ENCODE results near the gene MLLT1.
A peak's percentile ranks its signal among the peaks of the same experiment; 100 is the strongest.

Gene MLLT1

DNA sequence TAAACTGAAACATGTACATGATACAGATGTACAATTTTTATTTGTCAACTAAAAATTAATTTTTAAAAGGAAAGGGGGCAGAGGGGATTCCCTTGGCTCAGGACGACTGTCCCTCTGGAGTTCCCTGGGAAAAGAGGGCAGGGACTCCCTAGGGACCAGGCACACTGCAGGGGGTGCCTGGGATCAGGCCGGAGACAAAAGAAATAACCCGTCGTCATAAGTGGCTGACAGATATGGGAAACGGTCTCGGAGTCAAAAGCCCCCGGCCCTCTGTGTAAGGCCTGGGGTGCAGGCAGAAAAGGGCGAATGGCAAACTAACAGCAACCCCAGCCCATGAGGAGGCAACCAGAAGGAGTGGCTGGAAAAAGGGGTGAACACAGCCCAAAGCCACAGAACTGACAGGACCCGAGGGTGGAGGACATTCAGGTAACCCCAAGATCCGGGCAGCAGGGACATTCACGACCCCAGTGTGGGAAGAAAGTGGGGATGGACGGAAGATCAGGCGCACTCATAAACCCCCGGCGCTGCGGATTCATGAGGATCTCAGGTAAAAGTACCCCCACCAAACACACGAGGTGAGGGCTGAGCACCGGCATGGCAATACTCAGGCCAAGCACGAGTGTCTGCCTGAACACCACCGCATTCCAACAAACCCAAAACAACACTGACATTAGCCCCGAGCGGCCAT is 6.7 kb downstream of the MLLT1 start:
- peaks cover 34% of the 10 kb centered on the region for H3K4me1 ChIP-seq (ENCODE audit: insufficient read depth, poor library complexity, severe bottlenecking)
- peaks cover 26% of the 10 kb centered on the region for H3K36me3 ChIP-seq (ENCODE audit: low read depth)
- ATAC-seq (ENCODE audit: low read depth) (no peak), DNase-seq (ENCODE audit: low spot score) (no peak)
- TF ChIP-seq, protein P1, sequence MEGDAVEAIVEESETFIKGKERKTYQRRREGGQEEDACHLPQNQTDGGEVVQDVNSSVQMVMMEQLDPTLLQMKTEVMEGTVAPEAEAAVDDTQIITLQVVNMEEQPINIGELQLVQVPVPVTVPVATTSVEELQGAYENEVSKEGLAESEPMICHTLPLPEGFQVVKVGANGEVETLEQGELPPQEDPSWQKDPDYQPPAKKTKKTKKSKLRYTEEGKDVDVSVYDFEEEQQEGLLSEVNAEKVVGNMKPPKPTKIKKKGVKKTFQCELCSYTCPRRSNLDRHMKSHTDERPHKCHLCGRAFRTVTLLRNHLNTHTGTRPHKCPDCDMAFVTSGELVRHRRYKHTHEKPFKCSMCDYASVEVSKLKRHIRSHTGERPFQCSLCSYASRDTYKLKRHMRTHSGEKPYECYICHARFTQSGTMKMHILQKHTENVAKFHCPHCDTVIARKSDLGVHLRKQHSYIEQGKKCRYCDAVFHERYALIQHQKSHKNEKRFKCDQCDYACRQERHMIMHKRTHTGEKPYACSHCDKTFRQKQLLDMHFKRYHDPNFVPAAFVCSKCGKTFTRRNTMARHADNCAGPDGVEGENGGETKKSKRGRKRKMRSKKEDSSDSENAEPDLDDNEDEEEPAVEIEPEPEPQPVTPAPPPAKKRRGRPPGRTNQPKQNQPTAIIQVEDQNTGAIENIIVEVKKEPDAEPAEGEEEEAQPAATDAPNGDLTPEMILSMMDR (IDR thresholded peaks at IDR 0.05; ENCODE audit: poor library complexity, severe bottlenecking): no peak
- no peak overlapping the region for H3K4me3 ChIP-seq (ENCODE audit: severe bottlenecking)
- H3K9me3 ChIP-seq (ENCODE audit: severe bottlenecking): no peaks in the 10 kb centered on the region
- H3K27ac ChIP-seq (ENCODE audit: poor library complexity, severe bottlenecking): peak overlapping the region; percentile 93
- no peaks in the 10 kb centered on the region for H3K27me3 ChIP-seq (ENCODE audit: insufficient read depth, poor library complexity, severe bottlenecking)

DNA sequence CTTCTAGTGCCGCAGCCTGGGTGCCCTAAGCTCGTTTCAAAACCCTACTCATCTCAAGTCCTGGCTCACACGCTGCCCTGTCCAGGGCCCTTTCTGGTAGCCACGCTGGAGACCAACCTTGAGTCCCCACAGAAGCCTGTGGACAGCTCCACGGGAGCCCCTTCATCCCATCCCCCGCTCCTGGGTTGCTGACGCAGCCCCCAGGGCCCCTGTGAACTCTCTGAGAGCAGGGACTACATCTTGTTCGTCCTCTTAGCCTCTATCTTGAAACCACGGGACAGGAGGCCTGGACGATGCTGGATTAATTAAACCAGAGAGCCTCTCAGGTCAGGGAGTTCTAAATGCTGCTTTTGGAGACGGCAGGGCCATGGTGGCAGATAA is 7.4 kb downstream of the MLLT1 start:
- DNase-seq (ENCODE audit: low spot score) (no peak), ATAC-seq (ENCODE audit: low read depth) (no peak)
- H3K4me1 ChIP-seq (ENCODE audit: insufficient read depth, poor library complexity, severe bottlenecking): peaks cover 34% of the 10 kb centered on the region
- H3K36me3 ChIP-seq (ENCODE audit: low read depth): peaks cover 32% of the 10 kb centered on the region
- H3K9me3 ChIP-seq (ENCODE audit: severe bottlenecking): no peaks in the 10 kb centered on the region
- peak overlapping the region; percentile 93 for H3K27ac ChIP-seq (ENCODE audit: poor library complexity, severe bottlenecking)
- H3K4me3 ChIP-seq (ENCODE audit: severe bottlenecking): no peak overlapping the region
- H3K27me3 ChIP-seq (ENCODE audit: insufficient read depth, poor library complexity, severe bottlenecking): no peaks in the 10 kb centered on the region
- TF ChIP-seq, protein P1 (IDR thresholded peaks at IDR 0.05; ENCODE audit: poor library complexity, severe bottlenecking): no peak

DNA sequence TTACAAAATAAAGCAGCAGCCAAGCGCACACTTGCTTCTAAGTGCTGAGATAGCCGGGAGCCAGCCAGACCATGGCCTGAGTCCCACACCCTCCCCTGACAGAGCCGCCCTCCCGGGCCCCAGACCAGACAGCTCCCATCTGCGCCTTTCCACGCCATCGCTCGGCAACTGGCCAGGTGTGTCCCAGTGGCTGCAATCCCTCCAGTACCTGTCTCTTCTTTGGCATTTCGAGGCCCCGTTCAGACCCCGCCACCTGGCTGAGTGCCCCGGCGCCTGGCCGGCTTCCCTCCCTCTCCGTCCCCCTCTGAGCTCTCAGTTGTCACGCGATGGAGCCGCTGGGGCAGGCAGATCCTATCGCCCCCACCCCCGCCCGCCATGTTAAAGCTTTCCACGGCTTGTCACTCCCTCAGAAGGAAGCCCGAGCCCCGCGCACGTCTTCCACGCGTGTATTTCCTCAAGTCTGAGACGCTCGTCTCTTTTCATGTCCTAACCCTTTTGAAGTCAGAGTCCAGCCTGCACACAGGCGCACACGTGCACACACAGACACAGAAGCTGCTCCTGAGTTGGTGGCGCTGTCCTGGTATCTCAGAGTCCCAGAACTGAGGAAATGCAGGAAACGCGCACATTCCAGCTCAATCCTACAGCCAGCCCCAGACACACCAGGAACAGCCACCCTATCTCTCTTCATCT is 7.9 kb downstream of the MLLT1 start:
- TF ChIP-seq, protein P1 (IDR thresholded peaks at IDR 0.05; ENCODE audit: poor library complexity, severe bottlenecking): no peak
- Histone ChIP-seq H3K36me3 (ENCODE audit: low read depth) (peaks cover 38% of the 10 kb centered on the region), H3K9me3 (ENCODE audit: severe bottlenecking) (no peaks in the 10 kb centered on the region), H3K27ac (ENCODE audit: poor library complexity, severe bottlenecking) (peak overlapping the region; percentile 93), H3K4me1 (ENCODE audit: insufficient read depth, poor library complexity, severe bottlenecking) (peaks cover 34% of the 10 kb centered on the region), H3K27me3 (ENCODE audit: insufficient read depth, poor library complexity, severe bottlenecking) (no peaks in the 10 kb centered on the region), H3K4me3 (ENCODE audit: severe bottlenecking) (no peak overlapping the region)
- ATAC-seq (ENCODE audit: low read depth) (no peak), DNase-seq (ENCODE audit: low spot score) (no peak)

DNA sequence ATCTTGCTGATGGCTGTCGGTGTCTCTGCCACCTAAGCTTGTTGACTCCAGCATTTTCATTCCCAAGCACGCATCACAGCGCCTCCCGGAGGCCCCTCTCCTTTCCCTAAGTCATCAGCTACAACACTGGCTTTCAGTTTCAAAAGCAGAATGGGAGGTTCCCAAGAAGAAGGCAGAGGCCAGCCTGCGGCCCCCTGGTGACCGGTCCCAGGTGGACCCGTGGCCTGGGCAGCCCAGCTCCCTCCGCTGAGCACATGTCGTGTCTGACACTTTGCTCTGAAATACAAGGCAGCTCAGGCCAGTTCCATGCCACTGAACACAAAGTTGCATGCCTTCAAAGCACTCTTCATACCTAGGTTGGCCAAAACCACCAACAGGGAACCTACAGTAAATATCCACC is 8.5 kb downstream of the MLLT1 start:
- ATAC-seq (ENCODE audit: low read depth) (no peak), DNase-seq (ENCODE audit: low spot score) (no peak)
- H3K4me1 ChIP-seq (ENCODE audit: insufficient read depth, poor library complexity, severe bottlenecking): peaks cover 34% of the 10 kb centered on the region
- no peaks in the 10 kb centered on the region for H3K9me3 ChIP-seq (ENCODE audit: severe bottlenecking)
- H3K27me3 ChIP-seq (ENCODE audit: insufficient read depth, poor library complexity, severe bottlenecking): no peaks in the 10 kb centered on the region
- peak overlapping the region; percentile 93 for H3K27ac ChIP-seq (ENCODE audit: poor library complexity, severe bottlenecking)
- H3K36me3 ChIP-seq (ENCODE audit: low read depth): peaks cover 41% of the 10 kb centered on the region
- TF ChIP-seq, protein P1 (IDR thresholded peaks at IDR 0.05; ENCODE audit: poor library complexity, severe bottlenecking): no peak
- no peak overlapping the region for H3K4me3 ChIP-seq (ENCODE audit: severe bottlenecking)

- Histone ChIP-seq H3K4me3 (ENCODE audit: severe bottlenecking) (no peak overlapping the region), H3K27ac (ENCODE audit: poor library complexity, severe bottlenecking) (peak overlapping the region; percentile 93), H3K4me1 (ENCODE audit: insufficient read depth, poor library complexity, severe bottlenecking) (peaks cover 34% of the 10 kb centered on the region), H3K36me3 (ENCODE audit: low read depth) (peaks cover 41% of the 10 kb centered on the region), H3K27me3 (ENCODE audit: insufficient read depth, poor library complexity, severe bottlenecking) (no peaks in the 10 kb centered on the region), H3K9me3 (ENCODE audit: severe bottlenecking) (no peaks in the 10 kb centered on the region)
- no peak for DNase-seq (ENCODE audit: low spot score)
- TF ChIP-seq, protein P1 (IDR thresholded peaks at IDR 0.05; ENCODE audit: poor library complexity, severe bottlenecking): no peak
- no peak for ATAC-seq (ENCODE audit: low read depth)
These were observed 9.0 kb downstream of the MLLT1 start for GRCh38 chr19:6270822-6271221.
